Muscle layer of colon (tissue), 2 donors: ENCODE measurements around the gene SEC14L1.
"Not testable (repeated sequence)": the region's sequence is repeated elsewhere in the genome, so short reads cannot be mapped to it uniquely, and the experiment has no call there.

Experiments
- H3K27ac ChIP-seq: one replicate; pipeline ENCODE4 v1.7.0; 2013; ENCODE audit warnings: low read depth, mild to moderate bottlenecking, low read length, moderate library complexity
- H3K27me3 ChIP-seq, 2 donors: one replicate each; pipeline ENCODE4 v1.7.0; 2013; ENCODE audit warnings: low read length in 2 of 2, mild to moderate bottlenecking in 2 of 2; ENCODE audit not compliant: insufficient read depth in 2 of 2, control insufficient read depth in 1 of 2
- H3K36me3 ChIP-seq: one replicate; pipeline ENCODE4 v1.7.0; 2013; ENCODE audit warnings: mild to moderate bottlenecking, low read length; ENCODE audit not compliant: insufficient read depth
- H3K4me1 ChIP-seq: one replicate; pipeline ENCODE4 v1.7.0; 2013; ENCODE audit warnings: mild to moderate bottlenecking, low read length; ENCODE audit not compliant: insufficient read depth
- H3K4me3 ChIP-seq, 2 donors: one replicate each; pipeline ENCODE4 v1.7.0; 2013; ENCODE audit warnings: low read length in 2 of 2, low read depth in 1 of 2, mild to moderate bottlenecking in 1 of 2, moderate library complexity in 1 of 2
- H3K9ac ChIP-seq: one replicate; pipeline ENCODE4 v1.7.0; 2013; ENCODE audit warnings: low read length
- H3K9me3 ChIP-seq: one replicate; pipeline ENCODE4 v1.7.0; 2013; ENCODE audit warnings: mild to moderate bottlenecking, low read length
- donor health status: abdominal sarcoma.
- donor health status: Adenocarcinoma of cecum.

Gene SEC14L1

GRCh38 chr17:77153999-77154586 lies 13.3 kb downstream of the SEC14L1 start:
- Histone ChIP-seq H3K36me3 (peaks cover 1% of the 10 kb centered on the region), H3K27me3 (no peaks in the 10 kb centered on the region), H3K9ac (no peak overlapping the region), H3K4me3 (no peak overlapping the region), H3K9me3 (no peaks in the 10 kb centered on the region), H3K27ac (no peak overlapping the region), H3K4me1 (peaks cover 18% of the 10 kb centered on the region)

GRCh38 chr17:77155125-77155524 lies 14.4 kb downstream of the SEC14L1 start:
- Histone ChIP-seq H3K36me3 (no peaks in the 10 kb centered on the region), H3K27ac (no peak overlapping the region), H3K27me3 (no peaks in the 10 kb centered on the region), H3K9me3 (no peaks in the 10 kb centered on the region), H3K4me1 (peaks cover 24% of the 10 kb centered on the region), H3K4me3 (no peak overlapping the region), H3K9ac (no peak overlapping the region)

GRCh38 chr17:77157766-77158165 lies 17.0 kb downstream of the SEC14L1 start:
- H3K9me3 ChIP-seq, H3K36me3 ChIP-seq, H3K9ac ChIP-seq, H3K4me3 ChIP-seq, H3K27me3 ChIP-seq, H3K27ac ChIP-seq: not testable (repeated sequence)
- H3K4me1 ChIP-seq: peaks cover 28% of the 10 kb centered on the region

GRCh38 chr17:77160091-77160874 lies 19.5 kb downstream of the SEC14L1 start:
- Histone ChIP-seq H3K9me3 (no peaks in the 10 kb centered on the region), H3K27ac (no peak overlapping the region), H3K27me3 (no peaks in the 10 kb centered on the region), H3K4me1 (peaks cover 35% of the 10 kb centered on the region), H3K36me3 (no peaks in the 10 kb centered on the region), H3K9ac (no peak overlapping the region), H3K4me3 (no peak overlapping the region)

- no peaks in the 10 kb centered on the region for H3K9me3 ChIP-seq
- peaks cover 42% of the 10 kb centered on the region for H3K4me1 ChIP-seq
- no peak overlapping the region for H3K4me3 ChIP-seq
- no peaks in the 10 kb centered on the region for H3K27me3 ChIP-seq
- H3K36me3 ChIP-seq: no peaks in the 10 kb centered on the region
- no peak overlapping the region for H3K27ac ChIP-seq
- no peak overlapping the region for H3K9ac ChIP-seq
Measured at GRCh38 chr17:77160875-77161530, 20.2 kb downstream of the SEC14L1 start.

- Histone ChIP-seq H3K4me1 (peaks cover 45% of the 10 kb centered on the region), H3K9me3 (no peaks in the 10 kb centered on the region), H3K4me3 (no peak overlapping the region), H3K27ac (no peak overlapping the region), H3K9ac (no peak overlapping the region), H3K27me3 (no peaks in the 10 kb centered on the region), H3K36me3 (no peaks in the 10 kb centered on the region)
Measured at GRCh38 chr17:77161953-77162352, 21.2 kb downstream of the SEC14L1 start.

- Histone ChIP-seq H3K9me3 (peaks cover 6% of the 10 kb centered on the region), H3K27me3 (no peaks in the 10 kb centered on the region), H3K27ac (no peak overlapping the region), H3K4me1 (peaks cover 45% of the 10 kb centered on the region), H3K9ac (no peak overlapping the region), H3K4me3 (peak overlapping the region in 1 of 2 donors; percentile 25), H3K36me3 (no peaks in the 10 kb centered on the region)
Measured at GRCh38 chr17:77163001-77163400, 22.2 kb downstream of the SEC14L1 start.

- Histone ChIP-seq H3K36me3 (no peaks in the 10 kb centered on the region), H3K9me3 (peaks cover 9% of the 10 kb centered on the region), H3K4me3 (peak overlapping the region in 1 of 2 donors; percentile 25), H3K27me3 (no peaks in the 10 kb centered on the region), H3K9ac (no peak overlapping the region), H3K4me1 (peaks cover 45% of the 10 kb centered on the region), H3K27ac (no peak overlapping the region)
Measured at GRCh38 chr17:77163511-77164280, 22.9 kb downstream of the SEC14L1 start.

- H3K4me1 ChIP-seq: peaks cover 45% of the 10 kb centered on the region
Measured at GRCh38 chr17:77164483-77165091, 23.8 kb downstream of the SEC14L1 start.

GRCh38 chr17:77165577-77165976 lies 24.8 kb downstream of the SEC14L1 start:
- Histone ChIP-seq H3K4me1 (peaks cover 35% of the 10 kb centered on the region), H3K36me3 (no peaks in the 10 kb centered on the region), H3K9me3 (peaks cover 9% of the 10 kb centered on the region), H3K4me3 (no peak overlapping the region), H3K27me3 (no peaks in the 10 kb centered on the region), H3K9ac (no peak overlapping the region), H3K27ac (no peak overlapping the region)

More at GRCh38 chr17:77164483-77165091, 23.8 kb downstream of the SEC14L1 start:
- Histone ChIP-seq H3K9me3 (peaks cover 9% of the 10 kb centered on the region), H3K36me3 (no peaks in the 10 kb centered on the region), H3K4me3 (no peak overlapping the region), H3K27ac (no peak overlapping the region), H3K27me3 (no peaks in the 10 kb centered on the region), H3K9ac (no peak overlapping the region)
